ENCODE measurements around the gene SOS1.

DNA sequence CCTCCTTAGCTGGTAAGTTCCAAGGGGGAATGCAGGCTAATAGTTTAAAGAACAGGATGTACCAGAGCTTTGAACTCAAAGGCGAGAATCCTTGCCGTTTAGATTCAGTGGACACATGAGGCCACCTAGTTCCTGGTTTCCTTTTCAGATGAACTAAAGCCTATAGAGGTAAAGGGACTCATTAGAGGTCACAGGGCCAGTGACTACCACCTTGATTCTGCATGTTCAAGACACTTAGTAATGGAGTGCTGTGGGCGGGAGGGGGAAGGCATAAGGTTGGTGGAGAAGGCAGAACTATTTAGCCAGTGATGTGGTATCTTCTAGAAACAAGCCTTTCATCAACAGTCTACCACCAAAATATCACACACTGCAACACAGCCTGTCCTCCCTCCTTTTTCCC, 183.3 kb downstream of the SOS1 start:
- TF ChIP-seq POLR2A (IDR thresholded peaks at IDR 0.05; ENCODE audit: low read depth, low read length) (no peak), POLR2AphosphoS5 (IDR thresholded peaks at IDR 0.05; ENCODE audit: low read depth, low read length) (no peak), TAF1 (IDR thresholded peaks at IDR 0.05; ENCODE audit: low read depth, low read length) (no peak)
